ENCODE data around the gene ZC2HC1B.
"Not testable (repeated sequence)": the region's sequence is repeated elsewhere in the genome, so short reads cannot be mapped to it uniquely, and the experiment has no call there.

Gene ZC2HC1B

GRCh38 chr6:143871202-143871730, 7.0 kb downstream of the ZC2HC1B start:
- DNase-seq: not testable (repeated sequence)

GRCh38 chr6:143872201-143872600, 7.9 kb downstream of the ZC2HC1B start:
- no peak for DNase-seq

GRCh38 chr6:143873600-143873999, 9.3 kb downstream of the ZC2HC1B start:
- not testable (repeated sequence) for DNase-seq

- not testable (repeated sequence) for DNase-seq
These were observed 10.2 kb downstream of the ZC2HC1B start for GRCh38 chr6:143874503-143874902.

- DNase-seq: no peak
These were observed 13.5 kb downstream of the ZC2HC1B start for GRCh38 chr6:143877584-143878271.

GRCh38 chr6:143878272-143878760, 14.0 kb downstream of the ZC2HC1B start:
- no peak for DNase-seq

- DNase-seq: no peak
These were observed 16.1 kb downstream of the ZC2HC1B start for GRCh38 chr6:143880412-143880811.

GRCh38 chr6:143882401-143882930, 18.2 kb downstream of the ZC2HC1B start:
- no peak for DNase-seq

GRCh38 chr6:143884216-143884900, 20.1 kb downstream of the ZC2HC1B start:
- no peak for DNase-seq

GRCh38 chr6:143885116-143885515, 20.8 kb downstream of the ZC2HC1B start:
- no peak for DNase-seq

- DNase-seq: no peak
These were observed 30.4 kb downstream of the ZC2HC1B start for GRCh38 chr6:143894655-143895054.

GRCh38 chr6:143896126-143896860, 32.0 kb downstream of the ZC2HC1B start:
- DNase-seq: no peak

- no peak for DNase-seq
These were observed 36.1 kb downstream of the ZC2HC1B start for GRCh38 chr6:143900358-143900757.

GRCh38 chr6:143901885-143902750, 37.8 kb downstream of the ZC2HC1B start:
- no peak for DNase-seq

- DNase-seq: no peak
These were observed 38.6 kb downstream of the ZC2HC1B start for GRCh38 chr6:143902827-143903226.

GRCh38 chr6:143911028-143911427, 46.8 kb downstream of the ZC2HC1B start:
- no peak for DNase-seq

GRCh38 chr6:143912671-143913070, 48.4 kb downstream of the ZC2HC1B start:
- DNase-seq: no peak

GRCh38 chr6:143917026-143917425, 52.8 kb downstream of the ZC2HC1B start:
- DNase-seq: not testable (repeated sequence)

- DNase-seq: no peak
These were observed 64.6 kb downstream of the ZC2HC1B start for GRCh38 chr6:143928853-143929252.

GRCh38 chr6:143929975-143930374, 65.7 kb downstream of the ZC2HC1B start:
- DNase-seq: no peak

GRCh38 chr6:143934331-143934730, 70.1 kb downstream of the ZC2HC1B start:
- no peak for DNase-seq

- no peak for DNase-seq
These were observed 70.6 kb downstream of the ZC2HC1B start for GRCh38 chr6:143934867-143935266.

Data from stimulated activated CD4-positive, alpha-beta T cell treated with anti-CD3 and anti-CD28 coated beads, Interleukin-4, amount 100 ng/mL, for 4 hours (primary cell).